GM21576 (cell line): Measurements from ENCODE around the gene SVIL.
"Not testable (repeated sequence)": the region's sequence is repeated elsewhere in the genome, so short reads cannot be mapped to it uniquely, and the experiment has no call there.

Source experiments
- ATAC-seq: cut with Tn5 transposase; IDR thresholded peaks from one replicate; pipeline ENCODE4 v1.9.1; 2021; ENCODE audit warnings: mild to moderate bottlenecking, moderate library complexity; ENCODE audit not compliant: unreplicated experiment

SVIL gene

GRCh38 chr10:29495366-29495765 lies 139.4 kb downstream of the SVIL start:
- no peak for ATAC-seq

GRCh38 chr10:29493697-29494096 lies 141.1 kb downstream of the SVIL start:
- no peak for ATAC-seq

- ATAC-seq = no peak
These were observed 142.0 kb downstream of the SVIL start for GRCh38 chr10:29492774-29493173.

- no peak for ATAC-seq
These were observed 142.9 kb downstream of the SVIL start for GRCh38 chr10:29491918-29492317.

GRCh38 chr10:29490781-29491280 lies 143.9 kb downstream of the SVIL start:
- not testable (repeated sequence) for ATAC-seq

GRCh38 chr10:29488471-29488870 lies 146.3 kb downstream of the SVIL start:
- not testable (repeated sequence) for ATAC-seq

- not testable (repeated sequence) for ATAC-seq
These were observed 146.9 kb downstream of the SVIL start for GRCh38 chr10:29487884-29488266.

GRCh38 chr10:29487032-29487883 lies 147.5 kb downstream of the SVIL start:
- ATAC-seq = not testable (repeated sequence)

GRCh38 chr10:29486433-29486832 lies 148.3 kb downstream of the SVIL start:
- ATAC-seq = no peak

GRCh38 chr10:29484677-29485076 lies 150.1 kb downstream of the SVIL start:
- ATAC-seq = not testable (repeated sequence)

- no peak for ATAC-seq
These were observed 152.0 kb downstream of the SVIL start for GRCh38 chr10:29482591-29483431.

- ATAC-seq = no peak
These were observed 152.8 kb downstream of the SVIL start for GRCh38 chr10:29481906-29482440.

- ATAC-seq = no peak
These were observed 154.5 kb downstream of the SVIL start for GRCh38 chr10:29479981-29480954.

- ATAC-seq = no peak
These were observed 155.5 kb downstream of the SVIL start for GRCh38 chr10:29479081-29479925.

- no peak for ATAC-seq
These were observed 161.2 kb downstream of the SVIL start for GRCh38 chr10:29473406-29474100.

GRCh38 chr10:29473087-29473356 lies 161.7 kb downstream of the SVIL start:
- no peak for ATAC-seq

- ATAC-seq = no peak
These were observed 162.3 kb downstream of the SVIL start for GRCh38 chr10:29472301-29473086.

GRCh38 chr10:29471544-29471859 lies 163.3 kb downstream of the SVIL start:
- ATAC-seq = no peak
